Sigmoid colon (tissue), 7 donors: ENCODE data around the gene APBB3. TPM values are rescaled to one million over a fixed set of nuclear protein-coding genes. Genes with fewer than 3 reads are reported as not detected.

ENCODE experiments used
- DNase-seq: peaks from one replicate; pipeline ENCODE4 v3.0.0-alpha.2; 2019
- H3K27ac ChIP-seq, 4 donors: fragments of 200-600 bp; sonication (generic); one replicate each; pipeline ENCODE4 v1.5.1; 2016 to 2019; ENCODE audit warnings: mild to moderate bottlenecking in 1 of 4
- H3K27me3 ChIP-seq, 3 donors: fragments of 200-600 bp; sonication (generic); one replicate each; pipeline ENCODE4 v1.5.1; 2019; ENCODE audit warnings: mild to moderate bottlenecking in 1 of 3
- H3K36me3 ChIP-seq, 4 donors: fragments of 200-600 bp; sonication (generic); one replicate each; pipeline ENCODE4 v1.5.1; 2016 to 2019
- H3K4me1 ChIP-seq, 4 donors: fragments of 200-600 bp; sonication (generic); one replicate each; pipeline ENCODE4 v1.5.1; 2017 to 2019
- H3K4me3 ChIP-seq, 4 donors: fragments of 200-600 bp; sonication (generic); one replicate each; pipeline ENCODE4 v1.5.1; 2017 to 2019; ENCODE audit warnings: mild to moderate bottlenecking in 2 of 4, moderate library complexity in 1 of 4
- H3K9me3 ChIP-seq, 4 donors: fragments of 200-600 bp in 3 of 4; sonication (generic) in 3 of 4; one replicate each; pipeline versions ENCODE4 v1.5.1 to v1.6.1; 2013 to 2019
- CTCF ChIP-seq, 4 experiments: fragments of 450-650 bp in 3 of 4; fragments of 200-600 bp in 1 of 4; IDR thresholded peaks; one replicate each; pipeline ENCODE4 v1.5.1; 2016 to 2019; ENCODE audit warnings: antibody characterized with exemption in 4 of 4, mild to moderate bottlenecking in 3 of 4, moderate library complexity in 2 of 4
- EP300 ChIP-seq, 4 donors: sonication (generic); formaldehyde crosslinking; IDR thresholded peaks; one replicate each; pipeline ENCODE4 v1.6.1; 2017; ENCODE audit warnings: antibody characterized with exemption in 4 of 4
- POLR2A ChIP-seq, 2 donors: fragments of 450-650 bp; IDR thresholded peaks; one replicate each; pipeline ENCODE4 v1.6.1; 2016; ENCODE audit warnings: antibody characterized with exemption in 2 of 2, mild to moderate bottlenecking in 2 of 2, moderate library complexity in 2 of 2
- POLR2AphosphoS5 ChIP-seq, 4 donors: sonication (generic); formaldehyde crosslinking; IDR thresholded peaks; one replicate each; pipeline ENCODE4 v1.6.1; 2017; ENCODE audit warnings: antibody characterized with exemption in 4 of 4
- WGBS, 2 donors: extraction: QIAGEN DNeasy Blood & Tissue Kit; methylation state at CpG; one replicate each; pipeline ENCODE4 v1.1.7; 2013; 5-methylcytosine and 5-hydroxymethylcytosine counted together
- intact Hi-C: fragments of 100-400 bp; cut with DNase I; formaldehyde crosslinking; loops from one replicate; pipeline ENCODE4 v1.15.1; 2023
- polyA plus RNA-seq, 3 donors: library from polyadenylated mRNA; stranded (reverse); fragments of 200-250 nt; gene quantifications; one replicate each; pipeline ENCODE4 v1.2.3, GENCODE V29; 2013
- total RNA-seq, 4 donors: library from RNA; depleted of rRNA; stranded (reverse); fragments of >200 nt; gene quantifications; one replicate each; pipeline ENCODE4 v1.1.0, GENCODE V29; 2016
- donor health status: healthy with polysubstance abuse.
- donor health status: Bipolar disorder and iron deficiency.
- donor health status: healthy.

The APBB3 gene
- total and polyA plus RNA-seq, 7 donors, result 4.2 to 27.9 (median 14.3) TPM

GRCh38 chr5:140550147-140551079, 14.0 kb downstream of the APBB3 start:
- DNase-seq, result peak; percentile 50
- Histone ChIP-seq H3K36me3 (peaks cover 3 to 23% (median 16%) of the 10 kb centered on the region in 4 donors), H3K27me3 (no peaks in the 10 kb centered on the region), H3K4me1 (peaks cover 0 to 64% (median 57%) of the 10 kb centered on the region in 4 donors), H3K4me3 (no peak overlapping the region), H3K27ac (peak overlapping the region; percentile 93 to 98 (median 98)), H3K9me3 (no peaks in the 10 kb centered on the region)
- intact Hi-C loops, result loop anchor here (10.0 kb wide), 1 partner anchor 306 kb away; no protein-coding TSS in a partner anchor
- 88 to 89% methylated on average over 11 of the region's 11 CpGs for WGBS, 2 donors
- TF ChIP-seq CTCF (IDR thresholded peaks at IDR 0.05) (no peak), POLR2AphosphoS5 (IDR thresholded peaks at IDR 0.05) (no peak), EP300 (IDR thresholded peaks at IDR 0.05) (no peak), POLR2A (IDR thresholded peaks at IDR 0.05) (no peak)

- peak; percentile 85 to 95 (median 94) for TF ChIP-seq POLR2AphosphoS5 (IDR thresholded peaks at IDR 0.05)
- TF ChIP-seq EP300 (IDR thresholded peaks at IDR 0.05), result peak in 3 of 4 donors; percentile 37 to 85 (median 67)
- TF ChIP-seq POLR2A (IDR thresholded peaks at IDR 0.05), result no peak
- no peak for TF ChIP-seq CTCF (IDR thresholded peaks at IDR 0.05)
- DNase-seq, result peak; percentile 94
- Histone ChIP-seq H3K4me1 (peaks cover 0 to 54% (median 49%) of the 10 kb centered on the region in 4 donors), H3K4me3 (no peak overlapping the region), H3K36me3 (peaks cover 3 to 29% (median 19%) of the 10 kb centered on the region in 4 donors), H3K27ac (peak overlapping the region; percentile 93 to 98 (median 98)), H3K27me3 (no peaks in the 10 kb centered on the region), H3K9me3 (no peaks in the 10 kb centered on the region)
- intact Hi-C loops, result loop anchor here (2.0 to 10.0 kb wide), 4 partner anchors 13 to 305 kb away; partner anchors contain the start of genes ANKHD1, HARS1 and HARS2
- 69 to 75% methylated on average over 3 of the region's 3 CpGs for WGBS, 2 donors
These were observed 14.9 kb downstream of the APBB3 start for GRCh38 chr5:140549237-140550144.

- intact Hi-C loops, result loop anchor here (2.0 to 5.0 kb wide), 3 partner anchors 14 to 146 kb away; partner anchors contain the start of genes ANKHD1, HARS1 and HARS2
- Histone ChIP-seq H3K36me3 (peaks cover 3 to 34% (median 22%) of the 10 kb centered on the region in 4 donors), H3K27ac (peak overlapping the region; percentile 93 to 98 (median 98)), H3K27me3 (no peaks in the 10 kb centered on the region), H3K4me3 (peak overlapping the region in 2 of 4 donors; percentile 41 to 58), H3K9me3 (no peaks in the 10 kb centered on the region), H3K4me1 (peaks cover 0 to 50% (median 45%) of the 10 kb centered on the region in 4 donors)
- 77 to 88% methylated on average over 7 of the region's 7 CpGs for WGBS, 2 donors
- peak; percentile 64 for DNase-seq
- TF ChIP-seq EP300 (IDR thresholded peaks at IDR 0.05) (no peak), POLR2AphosphoS5 (IDR thresholded peaks at IDR 0.05) (no peak), CTCF (IDR thresholded peaks at IDR 0.05) (no peak), POLR2A (IDR thresholded peaks at IDR 0.05) (no peak)
These were observed 15.6 kb downstream of the APBB3 start for GRCh38 chr5:140548791-140549190.

- 2 to 10% methylated on average over 5 of the region's 5 CpGs for WGBS, 2 donors
- peak overlapping the region; percentile 93 to 98 (median 98) for H3K27ac ChIP-seq
- H3K27me3 ChIP-seq, result no peaks in the 10 kb centered on the region
- TF ChIP-seq CTCF (IDR thresholded peaks at IDR 0.05) (no peak), EP300 (IDR thresholded peaks at IDR 0.05) (peak in 1 of 4 donors; percentile 27), POLR2AphosphoS5 (IDR thresholded peaks at IDR 0.05) (peak in 2 of 4 donors; percentile 37 to 60), POLR2A (IDR thresholded peaks at IDR 0.05) (peak in 1 of 2 donors; percentile 7)
- H3K9me3 ChIP-seq, result no peaks in the 10 kb centered on the region
- H3K4me3 ChIP-seq, result peak overlapping the region; percentile 41 to 58 (median 53)
- no peak for DNase-seq
- H3K36me3 ChIP-seq, result peaks cover 3 to 34% (median 22%) of the 10 kb centered on the region in 4 donors
- peaks cover 0 to 50% (median 43%) of the 10 kb centered on the region in 4 donors for H3K4me1 ChIP-seq
- intact Hi-C loops, result loop anchor here (2.0 to 5.0 kb wide), 3 partner anchors 15 to 146 kb away; partner anchors contain the start of genes ANKHD1, HARS1 and HARS2
These were observed 16.1 kb downstream of the APBB3 start for GRCh38 chr5:140548300-140548688.
